HepG2 (cell line): ENCODE data around the gene FSD1. TPM values are rescaled to one million over a fixed set of nuclear protein-coding genes. Genes with fewer than 3 reads are reported as not detected.

ENCODE experiments used
- ATAC-seq: fragments of 200-7000 bp; cut with Tn5 transposase; 3 replicates; pipeline ENCODE4 v1.9.1; 2020; ENCODE audit warnings: mild to moderate bottlenecking, moderate library complexity
- BruUV-seq: library from RNA; stranded (reverse); fragments of 400-500 nt; replicated peaks from 2 replicates; lab custom pipeline; 2021; lab: Mats Ljungman, UMichigan
- CTCF ChIA-PET: fragments of 300-600 bp; formaldehyde crosslinking; extraction: SDS; loops from one replicate; lab custom pipeline; 2021; ENCODE audit warnings: low total read pairs, inconsistent platforms, low intra/inter-chr PET ratio; lab: Yijun Ruan, JAX
- POLR2A ChIA-PET: fragments of 350-600 bp; sonication (Branson Sonifier 250); formaldehyde crosslinking; loops from one replicate; lab custom pipeline; 2020; ENCODE audit warnings: antibody characterized with exemption, inconsistent platforms; lab: Yijun Ruan, JAX
- DNase-seq: peaks from one replicate; pipeline ENCODE4 v3.0.0-alpha.2; 2015; ENCODE audit warnings: low spot score
- FAIRE-seq: peaks from 3 replicates; lab custom pipeline; 2011; peaks lifted over from hg19 to GRCh38; lab: Jason Lieb, UNC
- H2AFZ ChIP-seq: one replicate; pipeline ENCODE4 v1.6.1; 2011; ENCODE audit warnings: low read length, inconsistent platforms
- H3K27ac ChIP-seq: fragments of 300-600 bp; 3 replicates; pipeline ENCODE4 v1.8.0; 2011; ENCODE audit warnings: mixed run types, mild to moderate bottlenecking, mixed read lengths, low read length, inconsistent platforms; ENCODE audit not compliant: insufficient read depth; ENCODE audit errors: extremely low read length
- H3K27me3 ChIP-seq, 2 experiments: fragments of 200-600 bp in 1 of 2; 2 replicates in 1 of 2; 3 replicates in 1 of 2; pipeline versions ENCODE4 v1.6.0 to v1.8.0; 2011; ENCODE audit warnings: low read length in 2 of 2, mild to moderate bottlenecking in 2 of 2, moderate library complexity in 2 of 2, inconsistent platforms in 1 of 2; ENCODE audit not compliant: insufficient read depth in 2 of 2, control insufficient read depth in 1 of 2
- H3K36me3 ChIP-seq, 2 experiments: fragments of 200-600 bp in 1 of 2; replicated peaks in 1 of 2; 2 replicates in 1 of 2; 3 replicates in 1 of 2; pipeline versions ENCODE4 v1.5.1 to v1.8.0; 2011; ENCODE audit warnings: low read length in 2 of 2, inconsistent platforms in 1 of 2; ENCODE audit not compliant: insufficient read depth in 2 of 2, control insufficient read depth in 1 of 2
- H3K4me1 ChIP-seq: 2 replicates; pipeline ENCODE4 v1.5.1; 2012; ENCODE audit warnings: low read length, inconsistent platforms; ENCODE audit not compliant: insufficient read depth
- H3K4me2 ChIP-seq: 2 replicates; pipeline ENCODE4 v1.6.0; 2011; ENCODE audit warnings: low read depth, low read length, inconsistent platforms
- H3K4me3 ChIP-seq, 3 experiments: fragments of 200-600 bp in 1 of 3; sonication (generic), shearing (Covaris generic) in 1 of 3; replicated peaks in 1 of 3; 2 replicates each; pipeline ENCODE4 v1.5.1; 2011 to 2016; ENCODE audit warnings: low read length in 3 of 3, inconsistent platforms in 2 of 3, low read depth in 2 of 3, mild to moderate bottlenecking in 2 of 3, control low read depth in 1 of 3, mixed read lengths in 1 of 3; ENCODE audit not compliant: insufficient read depth in 1 of 3
- H3K79me2 ChIP-seq: one replicate; pipeline ENCODE4 v1.6.1; 2011; ENCODE audit warnings: low read length, inconsistent platforms; ENCODE audit not compliant: insufficient read depth
- H3K9ac ChIP-seq: 2 replicates; pipeline ENCODE4 v1.6.0; 2011; ENCODE audit warnings: mild to moderate bottlenecking, low read depth, low read length, inconsistent platforms; ENCODE audit not compliant: insufficient read depth
- H3K9me3 ChIP-seq: 2 replicates; pipeline ENCODE4 v1.5.1; 2012; ENCODE audit warnings: mild to moderate bottlenecking, low read length
- H4K20me1 ChIP-seq: 2 replicates; pipeline ENCODE4 v1.6.0; 2011; ENCODE audit warnings: inconsistent platforms, mild to moderate bottlenecking, low read length, moderate library complexity; ENCODE audit not compliant: insufficient read depth
- CEBPB ChIP-seq: IDR thresholded peaks from 2 replicates; pipeline ENCODE4 v1.6.1; 2011; ENCODE audit warnings: low read depth, low read length, improper control_type of control experiment, borderline replicate concordance
- FOXO1 ChIP-seq: sonication (generic); formaldehyde crosslinking; IDR thresholded peaks from 2 replicates; pipeline ENCODE4 v1.4.0; 2020; ENCODE audit warnings: missing genetic modification reagents
- NFRKB ChIP-seq: fragments of 450-650 bp; IDR thresholded peaks from 2 replicates; pipeline ENCODE4 v1.6.1; 2017
- POGK ChIP-seq: sonication (generic); formaldehyde crosslinking; conservative IDR thresholded peaks from 2 replicates; pipeline ENCODE4 v1.8.0; 2022; ENCODE audit warnings: mild to moderate bottlenecking, moderate library complexity, missing genetic modification reagents
- PPARG ChIP-seq: conservative IDR thresholded peaks from 2 replicates; pipeline ENCODE4 v1.6.1; 2016; ENCODE audit warnings: missing biosample characterization, missing genetic modification reagents
- STAT5B ChIP-seq: sonication (generic); formaldehyde crosslinking; IDR thresholded peaks from 2 replicates; pipeline ENCODE4 v1.4.0; 2020; ENCODE audit warnings: missing genetic modification reagents
- ZMAT5 ChIP-seq: sonication (generic); formaldehyde crosslinking; IDR thresholded peaks from 2 replicates; pipeline ENCODE4 v1.5.0; 2020; ENCODE audit warnings: mild to moderate bottlenecking, low read depth, missing genetic modification reagents, borderline replicate concordance
- WGBS: methylation state at CpG from one replicate; pipeline ENCODE4 v1.1.6; 2017; ENCODE audit warnings: low lambda C conversion rate; 5-methylcytosine and 5-hydroxymethylcytosine counted together
- in situ Hi-C: cut with HindIII; loops from 2 replicates; pipeline ENCODE4 v1.10.0; 2017; ENCODE audit warnings: low pct_unique_long_range_greater_than_20kb; ENCODE audit not compliant: extremely low pct_ligation_motif_present
- intact Hi-C: fragments of 100-400 bp; cut with micrococcal nuclease; formaldehyde crosslinking; loops from one replicate; pipeline ENCODE4 v1.10.0; 2022; ENCODE audit not compliant: unreplicated experiment
- polyA plus RNA-seq, 8 experiments: library from polyadenylated mRNA; depleted of rRNA in 3 of 8; stranded (reverse) in 7 of 8; unstranded in 1 of 8; fragments of >200 nt; fragmentation: Illumina TruSeq in 4 of 8; extraction: Trizol in 4 of 8; gene quantifications; 2 replicates each; pipeline versions ENCODE4 v1.2.1 to v1.2.3, GENCODE V29; 2011 to 2016; ENCODE audit warnings: low read depth in 4 of 8, missing spikeins in 1 of 8, mixed read lengths in 1 of 8; ENCODE audit not compliant: insufficient read depth in 1 of 8
- total RNA-seq, 5 experiments: library from RNA; depleted of rRNA; stranded (reverse); fragments of >200 nt; fragmentation: Illumina TruSeq; extraction: Trizol; gene quantifications; 2 replicates each; pipeline ENCODE4 v1.2.3, GENCODE V29; 2016; ENCODE audit warnings: low read depth in 1 of 5

The FSD1 gene
- total and polyA plus RNA-seq, 2 of the 13 experiments (the other 11 are each of a cell fraction or from before 2014, with no cell fraction given) = 0.29 to 0.66 TPM

DNA sequence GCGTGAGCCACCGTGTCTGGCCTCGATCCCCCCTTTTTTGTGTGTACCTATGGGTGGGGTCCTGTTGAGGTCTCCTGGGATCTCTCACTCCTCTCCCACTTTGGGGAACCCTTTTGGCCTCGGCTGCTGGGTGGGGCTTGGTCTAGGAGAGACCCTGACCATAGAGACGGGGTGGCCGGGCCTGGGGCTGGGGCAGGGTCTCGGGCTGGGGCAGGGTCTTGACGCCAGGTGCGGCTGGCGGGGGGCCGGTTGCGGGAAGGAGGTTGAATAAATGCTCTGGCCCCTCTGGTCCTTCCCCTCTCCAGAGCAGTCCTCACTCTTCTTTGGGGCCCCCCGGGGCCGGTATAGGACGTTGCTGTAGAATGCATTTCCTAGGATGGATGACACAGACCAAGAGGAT is 11.9 kb upstream of the FSD1 start:
- no TSS peak for BruUV-seq
- WGBS = 11% methylated on average over 5 of the region's 15 CpGs
- ATAC-seq (no peak), DNase-seq (no peak), FAIRE-seq (no peak)
- H3K27me3 ChIP-seq = peaks cover 0 to 2% of the 10 kb centered on the region in 2 experiments; a peak in 2 of 5 replicates
- no peaks in the 10 kb centered on the region for H3K9me3 ChIP-seq
- TF ChIP-seq PPARG (CRISPR knock-in tag) (no peak), STAT5B (CRISPR knock-in tag) (no peak), NFRKB (no peak), ZMAT5 (CRISPR knock-in tag) (no peak), FOXO1 (CRISPR knock-in tag) (no peak), CEBPB (no peak)
- POLR2A ChIA-PET = no interaction called here
- intact Hi-C loops (no loop called here), in situ Hi-C loops (no loop called here)
- no peak overlapping the region for H3K27ac ChIP-seq
- no peak overlapping the region for H3K4me2 ChIP-seq
- H3K79me2 ChIP-seq = no peaks in the 10 kb centered on the region
- H4K20me1 ChIP-seq = no peaks in the 10 kb centered on the region
- no peak overlapping the region for H3K9ac ChIP-seq
- no peak overlapping the region for H2AFZ ChIP-seq
- no peak overlapping the region for H3K4me3 ChIP-seq
- H3K36me3 ChIP-seq = no peaks in the 10 kb centered on the region
- peaks cover 7% of the 10 kb centered on the region; the same call in 1 of the 2 replicates for H3K4me1 ChIP-seq
- CTCF ChIA-PET = no interaction called here

DNA sequence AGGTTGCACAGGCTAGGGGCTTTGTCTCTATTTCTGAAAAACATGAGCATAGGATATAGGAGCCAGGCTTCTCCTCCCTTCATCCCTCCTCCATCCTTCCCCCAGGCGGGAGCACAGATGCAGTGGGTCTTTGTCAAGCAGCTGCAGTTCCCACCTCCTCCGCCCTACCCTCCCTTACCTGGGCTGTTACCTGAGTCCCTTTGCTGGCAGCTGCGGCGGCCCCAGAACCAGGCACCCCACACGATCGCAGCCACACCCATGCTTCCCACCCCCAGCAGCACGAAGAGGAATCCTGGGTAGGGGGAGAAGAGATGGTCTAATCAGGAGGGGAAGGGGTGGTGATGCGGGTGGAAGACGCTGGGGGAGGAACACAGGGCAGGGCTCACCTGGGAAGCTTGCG is 10.0 kb upstream of the FSD1 start:
- no peak overlapping the region for H3K4me2 ChIP-seq
- DNase-seq (no peak), FAIRE-seq (no peak), ATAC-seq (no peak)
- no peaks in the 10 kb centered on the region for H3K9me3 ChIP-seq
- H3K27ac ChIP-seq = no peak overlapping the region
- H3K4me3 ChIP-seq = no peak overlapping the region
- H3K36me3 ChIP-seq = no peaks in the 10 kb centered on the region
- H3K79me2 ChIP-seq = no peaks in the 10 kb centered on the region
- H2AFZ ChIP-seq = no peak overlapping the region
- TF ChIP-seq POGK = no peak
- ChIA-PET POLR2A (interaction anchor here (1.0 kb wide), 1 partner anchor 49 kb away, joined by 3 read pairs; the partner anchor contains the start of gene MPND), CTCF (no interaction called here)
- H3K4me1 ChIP-seq = peaks cover 13% of the 10 kb centered on the region; the same call in 1 of the 2 replicates
- intact Hi-C loops (no loop called here), in situ Hi-C loops (no loop called here)
- H4K20me1 ChIP-seq = no peaks in the 10 kb centered on the region
- H3K27me3 ChIP-seq = peaks cover 0 to 2% of the 10 kb centered on the region in 2 experiments; a peak in 2 of 5 replicates
- BruUV-seq = no TSS peak
- WGBS = 26% methylated on average over 6 of the region's 10 CpGs
- H3K9ac ChIP-seq = no peak overlapping the region
